ENCODE results near the gene ATP2A2. TPM values are rescaled to one million over a fixed set of nuclear protein-coding genes. Genes with fewer than 3 reads are reported as not detected.
"Not testable (repeated sequence)": the region's sequence is repeated elsewhere in the genome, so short reads cannot be mapped to it uniquely, and the experiment has no call there.

Gene ATP2A2
- total and polyA plus RNA-seq, 2 of the 8 experiments (the other 6 are each of a cell fraction or from before 2014, with no cell fraction given) = 86.1 to 271 TPM

DNA sequence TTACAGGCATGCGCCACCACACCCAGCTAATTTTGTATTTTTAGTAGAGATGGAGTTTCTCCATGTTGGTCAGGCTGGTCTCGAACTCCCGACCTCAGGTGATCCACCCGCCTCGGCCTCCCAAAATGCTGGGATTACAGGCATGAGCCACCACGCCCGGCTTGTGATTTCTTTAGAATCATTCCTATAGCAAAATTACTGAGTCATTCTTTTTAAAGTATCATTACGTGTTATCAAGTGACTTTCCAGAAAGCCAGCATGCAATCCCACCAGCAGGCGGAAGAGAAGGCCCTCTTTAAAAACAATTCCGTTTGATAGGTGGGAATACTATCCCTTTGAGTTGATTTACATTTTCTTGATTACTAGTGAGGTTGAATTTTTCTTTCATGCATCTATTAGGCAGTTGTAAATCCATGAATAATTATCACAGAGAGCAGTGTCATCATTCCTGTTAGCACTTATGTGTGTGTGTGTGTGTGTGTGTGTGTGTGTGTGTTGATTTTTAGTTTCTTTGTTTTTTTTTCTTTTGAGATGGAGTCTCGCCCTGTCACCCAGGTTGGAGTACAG is 25.1 kb upstream of the ATP2A2 start:
- H3K56ac ChIP-seq (replicated peaks; ENCODE audit: insufficient read length, low read depth, low read length); H3K9me3 ChIP-seq (ENCODE audit: insufficient read depth in 2 of 2, low read depth in 1 of 2, low read length in 1 of 2); H2BK15ac ChIP-seq (ENCODE audit: low read length); H3K23ac ChIP-seq (ENCODE audit: insufficient read length); H3K79me1 ChIP-seq (ENCODE audit: low read depth, low read length); H3K4me2 ChIP-seq (ENCODE audit: insufficient read depth in 1 of 2, low read depth in 2 of 2, low read length in 2 of 2); H4K5ac ChIP-seq (ENCODE audit: insufficient read length, low read depth, low read length); H3K27ac ChIP-seq (ENCODE audit: low read depth, low read length); H4K91ac ChIP-seq (replicated peaks; ENCODE audit: insufficient read length, low read length); H3K4ac ChIP-seq (replicated peaks; ENCODE audit: insufficient read length, low read depth, low read length); FAIRE-seq; H3K27me3 ChIP-seq (replicated peaks in 1 of 4; ENCODE audit: control insufficient read depth in 3 of 4, extremely low read depth in 1 of 4, insufficient read depth in 3 of 4, low read length in 3 of 4); H3K36me3 ChIP-seq (ENCODE audit: control insufficient read depth in 2 of 4, insufficient read depth in 4 of 4, low read length in 3 of 4); H2BK12ac ChIP-seq (ENCODE audit: low read depth, low read length); H4K8ac ChIP-seq (ENCODE audit: extremely low read depth, insufficient read depth, low read length); H3K9ac ChIP-seq (replicated peaks in 1 of 4; ENCODE audit: extremely low read depth in 1 of 4, low read depth in 3 of 4, low read length in 3 of 4); H2BK5ac ChIP-seq (ENCODE audit: low read depth, low read length); H2BK20ac ChIP-seq (ENCODE audit: low read length); H3K4me1 ChIP-seq (replicated peaks in 1 of 4; ENCODE audit: control insufficient read depth in 3 of 4, insufficient read depth in 4 of 4, low read length in 3 of 4); H2AFZ ChIP-seq (ENCODE audit: low read length); H3K4me3 ChIP-seq (ENCODE audit: extremely low read depth in 1 of 4, insufficient read depth in 2 of 4, low read depth in 3 of 4, low read length in 4 of 4); H3K79me2 ChIP-seq (ENCODE audit: control insufficient read depth in 1 of 2, insufficient read depth in 2 of 2, low read length in 2 of 2); POLR2A ChIA-PET (ENCODE audit: partially characterized antibody); H3K18ac ChIP-seq (ENCODE audit: extremely low read depth, low read length); H3K14ac ChIP-seq (ENCODE audit: insufficient read length); H2AK5ac ChIP-seq (ENCODE audit: low read depth, low read length); DNase-seq (ENCODE audit: low read depth in 1 of 2, low spot score in 2 of 2); H4K20me1 ChIP-seq (replicated peaks in 1 of 2; ENCODE audit: control insufficient read depth in 1 of 2, insufficient read depth in 2 of 2, low read length in 2 of 2); H2BK120ac ChIP-seq (replicated peaks; ENCODE audit: low read depth, low read length); H3K23me2 ChIP-seq (ENCODE audit: low read depth, low read length): not testable (repeated sequence)
- CTCF ChIA-PET (ENCODE audit: partially characterized antibody) = interaction anchor here (0.6 to 1.4 kb wide), 2 partner anchors 12 to 75 kb away, joined by 3 to 5 read pairs; no protein-coding TSS in a partner anchor
- 96% methylated on average over 10 of the region's 11 CpGs; no CpG with 5 or more reads in 1 of the 2 experiments for WGBS, 2 experiments (ENCODE audit: extremely low coverage in 1 of 2, insufficient coverage in 1 of 2, insufficient read length in 1 of 2, insufficient replicate concordance in 2 of 2, low coverage in 1 of 2, low lambda C conversion rate in 2 of 2, missing lambda C conversion rate in 1 of 2)
